H1 (cell line): ENCODE results near the gene INPP5A. TPM values are rescaled to one million over a fixed set of nuclear protein-coding genes. Genes with fewer than 3 reads are reported as not detected.

Experiments used
- CTCF ChIA-PET: fragments of 300-600 bp; sonication (Branson Sonifier 250); formaldehyde crosslinking; loops from one replicate; lab custom pipeline; 2021; ENCODE audit not compliant: partially characterized antibody; lab: Charles Lee
- POLR2A ChIA-PET: fragments of 300-600 bp; sonication (Branson Sonifier 250); formaldehyde crosslinking; loops from one replicate; lab custom pipeline; 2021; ENCODE audit warnings: inconsistent platforms; ENCODE audit not compliant: partially characterized antibody; lab: Charles Lee
- DNase-seq, 2 experiments: peaks; one replicate each; pipeline versions ENCODE4 v3.0.0 to v3.0.0-alpha.2; 2010 to 2022; ENCODE audit warnings: low spot score in 2 of 2, low read depth in 1 of 2, mixed read lengths in 1 of 2
- FAIRE-seq: peaks from 2 replicates; lab custom pipeline; 2011; peaks lifted over from hg19 to GRCh38; lab: Jason Lieb, UNC
- H2AFZ ChIP-seq: 2 replicates; pipeline ENCODE4 v1.8.1; 2012; ENCODE audit warnings: low read length, inconsistent platforms
- H2AK5ac ChIP-seq: 2 replicates; pipeline ENCODE4 v1.6.1; 2013; ENCODE audit warnings: low read depth, low read length
- H2BK120ac ChIP-seq: replicated peaks from 2 replicates; pipeline ENCODE3; 2013; ENCODE audit warnings: low read depth, low read length, inconsistent platforms
- H2BK12ac ChIP-seq: 2 replicates; pipeline ENCODE4 v1.6.1; 2013; ENCODE audit warnings: low read depth, low read length
- H2BK15ac ChIP-seq: 2 replicates; pipeline ENCODE4 v1.6.1; 2013; ENCODE audit warnings: low read length
- H2BK20ac ChIP-seq: 2 replicates; pipeline ENCODE4 v1.6.1; 2013; ENCODE audit warnings: low read length
- H2BK5ac ChIP-seq: 2 replicates; pipeline ENCODE4 v1.6.1; 2013; ENCODE audit warnings: low read depth, low read length
- H3K14ac ChIP-seq: 2 replicates; pipeline ENCODE4 v1.6.1; 2013; ENCODE audit warnings: inconsistent platforms; ENCODE audit not compliant: insufficient read length
- H3K18ac ChIP-seq: 2 replicates; pipeline ENCODE4 v1.6.1; 2013; ENCODE audit warnings: low read length; ENCODE audit errors: extremely low read depth
- H3K23ac ChIP-seq: 2 replicates; pipeline ENCODE4 v1.6.1; 2013; ENCODE audit warnings: inconsistent platforms; ENCODE audit not compliant: insufficient read length
- H3K23me2 ChIP-seq: 2 replicates; pipeline ENCODE4 v1.6.1; 2013; ENCODE audit warnings: low read depth, low read length
- H3K27ac ChIP-seq: 2 replicates; pipeline ENCODE4 v1.6.1; 2011; ENCODE audit warnings: low read depth, low read length, inconsistent platforms
- H3K27me3 ChIP-seq, 4 experiments: replicated peaks in 1 of 4; 1 replicate in 1 of 4; 2 replicates in 3 of 4; pipeline versions ENCODE4 v1.6.1 to v1.8.1; 2011 to 2013; ENCODE audit warnings: low read length in 3 of 4, mild to moderate bottlenecking in 3 of 4, inconsistent platforms in 2 of 4, mixed read lengths in 2 of 4, moderate library complexity in 1 of 4; ENCODE audit not compliant: control insufficient read depth in 3 of 4, insufficient read depth in 3 of 4; ENCODE audit errors: extremely low read depth in 1 of 4
- H3K36me3 ChIP-seq, 4 experiments: 2 replicates each; pipeline versions ENCODE4 v1.6.1 to v1.8.1; 2011 to 2013; ENCODE audit warnings: mild to moderate bottlenecking in 4 of 4, low read length in 3 of 4, moderate library complexity in 2 of 4, control low read depth in 1 of 4, inconsistent platforms in 1 of 4; ENCODE audit not compliant: insufficient read depth in 4 of 4, control insufficient read depth in 2 of 4
- H3K4ac ChIP-seq: replicated peaks from 2 replicates; pipeline ENCODE3; 2013; ENCODE audit warnings: low read length, low read depth, mixed read lengths, inconsistent platforms; ENCODE audit not compliant: insufficient read length
- H3K4me1 ChIP-seq, 4 experiments: replicated peaks in 1 of 4; 1 replicate in 1 of 4; 2 replicates in 3 of 4; pipeline versions ENCODE4 v1.6.1 to v1.8.1; 2011 to 2013; ENCODE audit warnings: low read length in 3 of 4, inconsistent platforms in 2 of 4, mixed read lengths in 1 of 4; ENCODE audit not compliant: insufficient read depth in 4 of 4, control insufficient read depth in 3 of 4
- H3K4me2 ChIP-seq, 2 experiments: 2 replicates each; pipeline versions ENCODE4 v1.6.1 to v1.8.1; 2011 to 2013; ENCODE audit warnings: low read depth in 2 of 2, low read length in 2 of 2, control low read depth in 1 of 2, inconsistent platforms in 1 of 2, mild to moderate bottlenecking in 1 of 2; ENCODE audit not compliant: insufficient read depth in 1 of 2
- H3K4me3 ChIP-seq, 4 experiments: fragments of 200-600, 300-600 bp in 1 of 4; sonication (generic), shearing (Covaris generic), sonication (Bioruptor Twin) in 1 of 4; 2 replicates each; pipeline versions ENCODE4 v1.5.1 to v1.8.1; 2011 to 2016; ENCODE audit warnings: low read length in 4 of 4, low read depth in 3 of 4, control low read depth in 2 of 4, inconsistent platforms in 2 of 4, mild to moderate bottlenecking in 2 of 4, mixed read lengths in 1 of 4, moderate library complexity in 1 of 4; ENCODE audit not compliant: insufficient read depth in 2 of 4; ENCODE audit errors: extremely low read depth in 1 of 4
- H3K56ac ChIP-seq: replicated peaks from 2 replicates; pipeline ENCODE3; 2013; ENCODE audit warnings: low read depth, mild to moderate bottlenecking, mixed read lengths, low read length, inconsistent platforms; ENCODE audit not compliant: insufficient read length
- H3K79me1 ChIP-seq: 2 replicates; pipeline ENCODE4 v1.6.1; 2013; ENCODE audit warnings: low read depth, low read length, control low read depth
- H3K79me2 ChIP-seq, 2 experiments: 2 replicates each; pipeline versions ENCODE4 v1.6.1 to v1.8.1; 2012 to 2013; ENCODE audit warnings: low read length in 2 of 2, mild to moderate bottlenecking in 2 of 2, inconsistent platforms in 1 of 2; ENCODE audit not compliant: insufficient read depth in 2 of 2, control insufficient read depth in 1 of 2
- H3K9ac ChIP-seq, 4 experiments: replicated peaks in 1 of 4; 1 replicate in 1 of 4; 2 replicates in 3 of 4; pipeline versions ENCODE4 v1.6.1 to v1.8.1; 2011 to 2013; ENCODE audit warnings: low read depth in 3 of 4, low read length in 3 of 4, control low read depth in 2 of 4, mild to moderate bottlenecking in 2 of 4, moderate library complexity in 2 of 4, inconsistent platforms in 1 of 4; ENCODE audit errors: extremely low read depth in 1 of 4
- H3K9me3 ChIP-seq, 2 experiments: 2 replicates each; pipeline versions ENCODE4 v1.6.1 to v1.8.1; 2012 to 2013; ENCODE audit warnings: mild to moderate bottlenecking in 2 of 2, moderate library complexity in 2 of 2, control low read depth in 1 of 2, inconsistent platforms in 1 of 2, low read depth in 1 of 2, low read length in 1 of 2, mixed read lengths in 1 of 2; ENCODE audit not compliant: insufficient read depth in 2 of 2
- H4K20me1 ChIP-seq, 2 experiments: replicated peaks in 1 of 2; 2 replicates each; pipeline versions ENCODE3 to v1.8.1; 2011 to 2013; ENCODE audit warnings: inconsistent platforms in 2 of 2, low read length in 2 of 2, mild to moderate bottlenecking in 1 of 2; ENCODE audit not compliant: insufficient read depth in 2 of 2, control insufficient read depth in 1 of 2
- H4K5ac ChIP-seq: 2 replicates; pipeline ENCODE4 v1.6.1; 2013; ENCODE audit warnings: low read length, low read depth, mixed read lengths, inconsistent platforms; ENCODE audit not compliant: insufficient read length
- H4K8ac ChIP-seq: 2 replicates; pipeline ENCODE4 v1.8.0; 2013; ENCODE audit warnings: mild to moderate bottlenecking, moderate library complexity, low read length, inconsistent platforms; ENCODE audit not compliant: insufficient read depth; ENCODE audit errors: extremely low read depth
- H4K91ac ChIP-seq: replicated peaks from 2 replicates; pipeline ENCODE3; 2013; ENCODE audit warnings: low read length, mixed read lengths, inconsistent platforms; ENCODE audit not compliant: insufficient read length
- E2F6 ChIP-seq: IDR thresholded peaks from 2 replicates; pipeline ENCODE4 v1.6.1; 2012; ENCODE audit warnings: inconsistent platforms
- SIX5 ChIP-seq: IDR thresholded peaks from 2 replicates; pipeline ENCODE4 v1.6.1; 2011; ENCODE audit warnings: mild to moderate bottlenecking, low read depth, low read length
- TEAD4 ChIP-seq: IDR thresholded peaks from 2 replicates; pipeline ENCODE4 v1.6.1; 2012; ENCODE audit warnings: low read depth, low read length, inconsistent platforms, mixed read lengths
- WGBS, 2 experiments: shearing (Covaris generic) in 1 of 2; methylation state at CpG; one replicate each; pipeline versions ENCODE4 v1.1.6 to v1.1.7; 2013 to 2015; ENCODE audit warnings: low lambda C conversion rate in 2 of 2, mixed read lengths in 2 of 2, inconsistent platforms in 1 of 2, low coverage in 1 of 2, missing lambda C conversion rate in 1 of 2; ENCODE audit not compliant: insufficient replicate concordance in 2 of 2, insufficient coverage in 1 of 2, insufficient read length in 1 of 2; ENCODE audit errors: extremely low coverage in 1 of 2, missing lambda C conversion rate in 1 of 2; 5-methylcytosine and 5-hydroxymethylcytosine counted together
- polyA plus RNA-seq, 7 experiments: library from polyadenylated mRNA; depleted of rRNA in 3 of 7; stranded (reverse) in 5 of 7; unstranded in 2 of 7; fragments of >200 nt in 5 of 7; fragments of 200-250 nt in 2 of 7; gene quantifications; 1 replicate in 5 of 7; 2 replicates in 1 of 7; 4 replicates in 1 of 7; pipeline versions ENCODE4 v1.2.1 to v1.2.3, GENCODE V29; 2011 to 2013; ENCODE audit warnings: missing spikeins in 2 of 7, mixed read lengths in 2 of 7
- total RNA-seq: library from RNA; stranded (reverse); fragmentation: NEBNext Ultra II Directional; extraction: Animal tissue kit (Norgen Biotek cat#: 25700); gene quantifications from 2 replicates; pipeline ENCODE4 v1.2.1, GENCODE V29; 2021

The INPP5A gene
- total and polyA plus RNA-seq, 2 of the 8 experiments (the other 6 are each of a cell fraction or from before 2014, with no cell fraction given): 19.7 to 27.5 TPM

GRCh38 chr10:132816718-132817117, 279.1 kb downstream of the INPP5A start:
- H3K18ac ChIP-seq: no peak overlapping the region
- no peak overlapping the region for H3K27ac ChIP-seq
- no peak for TF ChIP-seq TEAD4
- TF ChIP-seq SIX5: no peak
- no peak for TF ChIP-seq E2F6
- no peak overlapping the region for H3K23ac ChIP-seq
- H3K23me2 ChIP-seq: peaks cover 3% of the 10 kb centered on the region; the same call in 1 of the 2 replicates
- H2BK20ac ChIP-seq: no peak overlapping the region
- H3K27me3 ChIP-seq: no peaks in the 10 kb centered on the region
- H3K56ac ChIP-seq: no peak overlapping the region
- no peaks in the 10 kb centered on the region for H3K79me1 ChIP-seq
- H3K4me3 ChIP-seq: no peak overlapping the region
- H2AFZ ChIP-seq: no peak overlapping the region
- peaks cover 4 to 13% of the 10 kb centered on the region in 2 experiments; a peak in 2 of 4 replicates for H3K9me3 ChIP-seq
- no peak overlapping the region for H3K4ac ChIP-seq
- H2BK15ac ChIP-seq: no peak overlapping the region
- no peak overlapping the region for H3K4me2 ChIP-seq
- no peaks in the 10 kb centered on the region for H3K4me1 ChIP-seq
- no peaks in the 10 kb centered on the region for H4K20me1 ChIP-seq
- H4K5ac ChIP-seq: no peak overlapping the region
- no peak overlapping the region for H3K9ac ChIP-seq
- no peak overlapping the region for H2BK12ac ChIP-seq
- no peak overlapping the region for H4K8ac ChIP-seq
- no peak overlapping the region for H2AK5ac ChIP-seq
- no peak overlapping the region for H2BK5ac ChIP-seq
- no peak for DNase-seq
- POLR2A ChIA-PET: interaction anchor here (1.1 kb wide), 1 partner anchor 11 kb away, joined by 3 read pairs; no protein-coding TSS in a partner anchor
- CTCF ChIA-PET: interaction anchor here (1.5 to 2.3 kb wide), 2 partner anchors 14 to 22 kb away, joined by 3 to 6 read pairs; no protein-coding TSS in a partner anchor
- FAIRE-seq: no peak
- no peak overlapping the region for H4K91ac ChIP-seq
- 92% methylated on average over 12 of the region's 12 CpGs; no CpG with 5 or more reads in 1 of the 2 experiments for WGBS, 2 experiments
- no peak overlapping the region for H3K14ac ChIP-seq
- no peaks in the 10 kb centered on the region for H3K79me2 ChIP-seq
- no peak overlapping the region for H2BK120ac ChIP-seq
- no peaks in the 10 kb centered on the region for H3K36me3 ChIP-seq
